Breast epithelium (tissue), 3 donors: Measurements from ENCODE around the gene BID.

Experiments used
- POLR2AphosphoS5 ChIP-seq, 3 donors: sonication (generic); formaldehyde crosslinking; IDR thresholded peaks; one replicate each; pipeline ENCODE4 v1.6.1; 2017; ENCODE audit warnings: antibody characterized with exemption in 3 of 3
- TF ChIP-seq, protein P1 (sequence below), 3 donors: fragments of 450-650 bp; IDR thresholded peaks; one replicate each; pipeline ENCODE4 v1.5.1; 2016 to 2017; ENCODE audit warnings: antibody characterized with exemption in 3 of 3, mild to moderate bottlenecking in 3 of 3, moderate library complexity in 3 of 3

GRCh38 chr22:17806437-17806836, 32.2 kb upstream of the BID start:
- TF ChIP-seq, protein P1, sequence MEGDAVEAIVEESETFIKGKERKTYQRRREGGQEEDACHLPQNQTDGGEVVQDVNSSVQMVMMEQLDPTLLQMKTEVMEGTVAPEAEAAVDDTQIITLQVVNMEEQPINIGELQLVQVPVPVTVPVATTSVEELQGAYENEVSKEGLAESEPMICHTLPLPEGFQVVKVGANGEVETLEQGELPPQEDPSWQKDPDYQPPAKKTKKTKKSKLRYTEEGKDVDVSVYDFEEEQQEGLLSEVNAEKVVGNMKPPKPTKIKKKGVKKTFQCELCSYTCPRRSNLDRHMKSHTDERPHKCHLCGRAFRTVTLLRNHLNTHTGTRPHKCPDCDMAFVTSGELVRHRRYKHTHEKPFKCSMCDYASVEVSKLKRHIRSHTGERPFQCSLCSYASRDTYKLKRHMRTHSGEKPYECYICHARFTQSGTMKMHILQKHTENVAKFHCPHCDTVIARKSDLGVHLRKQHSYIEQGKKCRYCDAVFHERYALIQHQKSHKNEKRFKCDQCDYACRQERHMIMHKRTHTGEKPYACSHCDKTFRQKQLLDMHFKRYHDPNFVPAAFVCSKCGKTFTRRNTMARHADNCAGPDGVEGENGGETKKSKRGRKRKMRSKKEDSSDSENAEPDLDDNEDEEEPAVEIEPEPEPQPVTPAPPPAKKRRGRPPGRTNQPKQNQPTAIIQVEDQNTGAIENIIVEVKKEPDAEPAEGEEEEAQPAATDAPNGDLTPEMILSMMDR (IDR thresholded peaks at IDR 0.05) = no peak
- no peak for TF ChIP-seq POLR2AphosphoS5 (IDR thresholded peaks at IDR 0.05)
